ENCODE data around the gene SSRP1.
A peak's percentile ranks its signal among the peaks of the same experiment; 100 is the strongest.
"Not testable (repeated sequence)": the region's sequence is repeated elsewhere in the genome, so short reads cannot be mapped to it uniquely, and the experiment has no call there.

The SSRP1 gene

GRCh38 chr11:57359396-57359795 lies 23.7 kb upstream of the SSRP1 start:
- DNase-seq = no peak

DNA sequence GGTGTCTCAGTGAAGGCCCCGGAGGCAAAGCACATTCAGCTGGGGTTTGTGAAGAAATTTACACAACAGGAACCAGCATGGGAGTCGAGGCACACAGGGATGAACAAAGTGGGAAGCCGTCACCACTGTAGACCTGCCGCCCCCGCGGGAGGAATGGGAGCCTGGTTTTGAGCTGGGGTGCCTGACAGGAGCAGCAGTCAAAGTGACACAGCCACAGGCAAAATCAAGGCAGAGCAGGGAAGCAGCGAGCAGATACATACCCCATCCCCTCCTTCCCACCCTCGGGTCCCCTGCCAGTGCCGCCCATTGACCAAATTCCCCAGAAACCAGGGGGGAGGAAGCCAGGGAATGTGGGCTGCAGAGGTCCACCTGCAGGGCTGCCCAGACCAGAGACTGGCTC lies 23.3 kb upstream of the SSRP1 start:
- DNase-seq = no peak

GRCh38 chr11:57358543-57358961 lies 22.9 kb upstream of the SSRP1 start:
- no peak for DNase-seq

GRCh38 chr11:57357856-57358255 lies 22.2 kb upstream of the SSRP1 start:
- no peak for DNase-seq

DNA sequence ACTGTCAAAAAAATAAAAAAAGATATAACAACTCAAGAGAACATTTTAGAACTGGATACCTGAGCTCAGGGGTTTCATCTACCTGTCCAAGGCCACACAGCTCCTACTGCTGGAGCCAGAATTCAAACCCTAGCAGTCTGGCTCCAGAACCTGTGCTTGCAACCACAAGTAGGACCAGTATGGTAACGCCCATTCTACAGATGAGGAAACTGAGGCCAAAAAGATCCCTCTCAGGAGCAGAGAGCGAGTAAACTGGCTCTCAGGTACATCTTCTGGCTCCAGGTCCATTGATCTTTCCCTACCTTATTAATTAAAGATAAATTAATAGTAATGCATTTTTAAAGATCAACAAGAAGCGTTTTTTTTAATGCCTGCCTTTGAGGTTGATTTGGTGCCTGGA lies 21.6 kb upstream of the SSRP1 start:
- DNase-seq = no peak

DNA sequence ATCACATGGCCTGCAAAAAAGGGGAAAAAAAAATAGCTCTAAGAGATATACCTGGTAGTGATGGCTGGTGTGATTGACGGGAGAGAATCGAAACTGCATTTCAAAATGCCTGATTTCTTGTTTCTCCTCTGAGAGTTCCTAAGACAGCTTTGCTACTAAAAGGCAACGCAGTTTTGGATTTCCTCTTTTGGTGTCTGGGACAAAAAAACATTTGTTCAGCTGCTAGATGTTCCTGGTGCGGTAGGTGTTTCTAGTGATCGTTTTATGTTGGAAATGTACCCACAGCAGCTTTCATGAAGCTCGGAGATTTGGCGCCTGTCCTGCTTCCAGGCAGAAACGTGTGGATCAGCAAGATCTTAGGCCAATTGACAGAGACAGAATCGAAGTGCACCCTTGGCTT lies 20.6 kb upstream of the SSRP1 start:
- DNase-seq = no peak

- no peak for DNase-seq
These were observed 19.0 kb upstream of the SSRP1 start for GRCh38 chr11:57354699-57355098.

DNA sequence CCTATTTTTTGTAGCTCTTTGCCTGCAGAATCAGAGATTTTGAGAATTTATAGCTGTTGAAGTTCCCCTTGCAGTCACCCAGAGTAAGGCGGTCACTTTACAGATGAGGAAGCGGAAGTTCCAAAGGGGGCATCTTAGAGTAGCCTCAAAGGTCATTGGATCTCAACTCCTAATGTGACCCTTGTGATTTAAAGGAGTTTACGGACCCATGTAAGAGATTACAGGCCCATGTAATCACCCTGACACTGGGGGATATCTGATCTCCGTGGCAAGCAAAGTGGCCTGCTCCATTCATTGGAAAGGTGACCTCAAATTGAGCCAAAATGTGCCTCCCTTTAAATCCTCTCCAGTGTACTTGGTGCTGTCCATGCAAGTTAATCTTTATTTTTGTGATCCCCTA lies 18.2 kb upstream of the SSRP1 start:
- no peak for DNase-seq

DNA sequence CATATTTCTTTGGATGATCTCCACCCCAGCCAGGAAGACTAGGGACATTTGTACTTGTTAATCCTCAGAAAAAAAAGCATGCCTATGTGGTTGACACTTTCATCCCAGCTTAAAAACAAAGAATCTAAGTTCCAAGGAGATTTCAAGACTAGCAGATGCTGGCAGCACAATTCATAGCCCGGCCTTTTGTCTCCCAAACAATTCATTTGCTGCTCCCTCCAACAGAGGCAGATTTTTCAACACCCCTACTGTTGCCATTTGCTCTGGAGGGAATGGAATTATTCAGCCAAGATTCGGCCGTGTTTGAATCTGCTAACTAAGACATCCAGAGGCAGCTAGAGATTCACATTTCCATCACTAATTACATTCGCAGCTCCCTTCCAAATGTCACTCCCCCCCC lies 17.8 kb upstream of the SSRP1 start:
- no peak for DNase-seq

GRCh38 chr11:57353036-57353435 lies 17.3 kb upstream of the SSRP1 start:
- DNase-seq = no peak

DNA sequence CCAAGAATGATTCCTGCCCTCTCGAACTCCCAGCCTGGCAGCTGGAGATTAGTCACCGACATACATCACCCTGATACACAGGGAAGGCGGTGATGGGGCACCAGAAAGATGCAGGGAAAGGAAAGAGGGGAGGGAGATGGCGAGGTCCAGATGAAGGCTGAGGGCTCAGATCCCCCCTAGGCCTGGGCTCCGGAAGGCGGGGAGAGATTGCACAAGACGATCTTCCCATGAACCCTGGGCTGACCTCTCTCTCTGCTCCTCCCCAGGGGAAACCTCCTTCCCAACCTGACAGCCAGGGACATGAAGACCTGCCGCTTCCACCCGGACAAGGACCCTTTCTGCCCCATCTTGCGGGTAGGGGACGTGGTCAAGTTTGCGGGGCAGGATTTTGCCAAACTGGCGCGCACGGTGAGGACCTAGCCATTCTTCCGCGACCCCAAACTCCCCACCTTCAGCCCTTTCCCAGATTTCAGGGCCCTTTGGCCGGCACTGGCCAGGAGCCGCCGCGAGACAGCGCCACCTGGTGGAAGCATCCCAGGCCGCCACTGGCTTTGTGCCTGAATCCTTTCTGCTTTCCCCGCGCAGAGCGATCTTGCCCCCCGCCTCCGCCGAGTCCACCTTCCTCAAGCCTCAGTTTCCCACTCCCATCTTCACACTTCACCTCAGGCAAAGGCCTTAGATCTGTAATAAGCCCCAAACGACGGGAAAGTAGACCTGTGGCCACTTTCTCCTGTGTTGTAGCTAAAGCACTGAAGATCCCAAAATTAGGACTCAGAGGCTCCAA lies 14.0 kb upstream of the SSRP1 start:
- peak; percentile 49 for DNase-seq

DNA sequence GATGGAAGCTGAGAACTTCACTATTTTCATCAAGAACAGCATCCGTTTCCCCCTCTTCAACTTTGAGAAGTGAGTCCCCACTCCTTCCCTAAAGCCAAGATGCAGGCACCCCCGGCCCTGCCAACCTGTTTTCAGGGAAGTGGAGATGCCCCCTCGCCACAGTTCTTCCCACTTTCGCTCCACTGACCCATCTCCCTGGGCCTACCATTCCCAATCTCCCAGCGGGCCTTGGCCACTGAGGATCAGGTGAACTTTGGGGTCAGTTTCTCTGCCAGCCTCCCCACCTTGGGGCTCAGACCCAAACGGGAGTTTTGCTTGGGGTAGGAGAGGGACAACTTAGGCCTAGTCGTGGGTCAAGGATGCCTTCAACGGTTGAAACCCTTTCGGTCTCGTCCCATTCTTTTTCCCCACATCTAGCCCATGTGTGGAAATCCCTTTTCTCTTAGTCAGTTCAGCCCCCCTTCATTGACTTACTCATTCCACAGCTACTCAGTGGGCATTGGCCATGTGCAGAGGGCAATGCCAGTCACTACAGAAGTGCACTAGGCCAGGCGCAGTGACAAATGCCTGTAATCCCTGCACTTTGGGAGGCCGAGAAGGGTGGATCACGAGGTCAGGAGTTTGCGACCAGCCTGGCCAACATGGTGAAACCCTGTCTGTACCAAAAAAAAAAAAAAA lies 13.1 kb upstream of the SSRP1 start:
- DNase-seq = no peak

DNA sequence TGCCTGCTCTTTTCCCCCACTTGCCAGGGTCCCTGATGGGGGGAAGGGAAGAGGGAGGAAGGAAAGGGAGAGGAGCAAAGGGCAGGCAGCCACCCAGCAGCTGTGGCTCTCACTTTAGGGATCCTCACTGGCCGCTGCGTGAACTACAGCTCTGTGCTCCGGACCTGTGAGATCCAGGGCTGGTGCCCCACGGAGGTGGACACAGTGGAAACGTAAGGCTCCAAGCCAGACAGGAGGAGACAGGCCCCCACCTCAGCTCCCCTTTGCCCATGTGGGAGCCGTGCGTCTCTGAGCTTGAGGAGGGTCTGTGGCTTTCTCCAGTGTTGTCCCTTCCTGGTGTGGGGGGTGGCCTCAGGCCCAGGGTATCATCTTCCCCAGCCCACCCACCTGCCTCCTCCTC lies 12.4 kb upstream of the SSRP1 start:
- no peak for DNase-seq

DNA sequence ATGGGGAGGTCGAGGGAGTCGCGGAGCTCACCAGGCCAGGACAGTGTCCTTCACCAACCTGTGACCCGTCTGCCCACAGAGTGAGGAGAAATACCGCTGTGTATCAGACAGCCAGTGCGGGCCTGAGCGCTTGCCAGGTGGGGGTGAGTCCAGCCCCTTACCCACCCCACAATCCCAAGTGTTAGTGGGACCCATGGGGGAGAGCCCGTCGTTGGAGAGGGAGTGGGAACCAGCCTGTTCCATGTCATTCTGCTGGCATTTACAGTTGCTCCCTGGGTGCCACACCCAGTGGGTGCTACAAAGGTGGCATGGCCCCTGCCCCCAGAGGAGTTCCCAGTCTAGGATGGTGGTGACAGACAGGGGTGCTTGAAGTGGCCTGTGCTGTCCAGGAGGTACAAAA lies 11.6 kb upstream of the SSRP1 start:
- no peak for DNase-seq

DNA sequence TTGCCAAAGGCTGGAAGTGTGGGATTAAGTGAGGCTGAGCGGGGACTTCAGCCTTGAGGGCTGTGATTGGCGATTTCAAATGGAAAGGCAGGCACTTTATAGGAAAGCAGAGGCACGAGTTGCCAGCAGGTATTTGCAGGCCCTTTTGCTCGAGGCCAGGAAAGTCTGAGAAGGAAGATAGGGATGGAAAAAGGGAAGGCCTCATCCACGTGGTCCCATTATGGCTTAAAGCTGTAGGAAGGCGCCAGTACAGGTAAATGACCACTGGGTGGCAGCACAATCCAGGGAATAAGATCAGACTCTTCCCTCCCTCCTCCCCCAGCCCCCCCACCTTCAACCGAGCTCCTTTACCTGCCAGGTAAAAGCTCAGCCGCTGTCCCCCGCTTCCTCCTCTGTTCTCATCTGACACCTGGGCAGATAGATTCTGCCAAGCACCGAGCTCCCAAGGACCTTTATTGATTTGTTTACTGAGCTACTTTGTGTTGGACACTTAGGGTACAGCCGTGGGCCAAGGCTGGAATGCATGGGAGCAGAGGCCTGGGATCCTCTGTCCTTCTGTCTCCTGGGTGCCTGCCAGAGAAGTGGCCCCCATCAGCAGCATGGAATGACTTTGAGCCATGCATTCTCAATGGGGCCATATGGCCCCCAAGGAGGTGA lies 10.0 kb upstream of the SSRP1 start:
- peak; percentile 69 for DNase-seq

GRCh38 chr11:57344826-57345225 lies 9.1 kb upstream of the SSRP1 start:
- no peak for DNase-seq

DNA sequence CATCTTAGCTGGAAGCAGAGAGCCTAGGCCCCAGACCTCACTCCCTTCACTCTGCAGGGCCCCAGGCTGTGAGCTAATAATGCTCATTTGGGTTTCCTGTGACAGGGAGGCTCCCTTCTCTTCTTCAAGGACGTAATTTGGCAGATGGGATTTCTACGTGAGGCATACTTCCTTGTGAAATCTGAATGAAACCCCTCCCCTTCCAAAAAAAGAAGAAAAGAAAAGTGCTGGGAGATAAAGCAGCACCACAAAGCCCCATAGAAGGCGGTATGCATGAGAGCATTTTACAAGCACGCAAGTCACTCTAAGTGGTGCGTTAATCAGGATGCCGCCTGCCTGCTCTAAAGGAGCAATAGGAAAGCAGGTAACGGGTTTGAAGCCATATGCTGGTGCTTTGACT lies 8.1 kb upstream of the SSRP1 start:
- no peak for DNase-seq

DNA sequence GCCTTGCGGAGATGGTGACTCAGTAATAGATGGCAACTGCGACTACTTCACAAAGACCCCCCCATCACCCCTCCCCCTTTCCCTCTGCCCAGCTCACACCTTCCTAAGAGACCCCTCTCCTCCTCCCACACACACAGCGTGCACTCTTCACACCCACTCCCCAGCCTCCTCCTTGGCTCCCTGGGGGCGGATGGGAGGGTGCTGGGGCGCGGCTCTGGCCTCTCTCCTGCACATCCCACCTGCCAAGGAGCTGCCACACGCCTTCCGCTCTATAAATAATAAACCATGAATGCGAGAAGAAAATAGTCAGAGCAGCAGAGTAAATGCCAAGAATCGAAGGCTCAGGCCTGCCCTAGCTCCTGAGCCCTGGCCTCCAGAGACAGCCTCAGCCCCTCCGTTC lies 7.0 kb upstream of the SSRP1 start:
- no peak for DNase-seq

GRCh38 chr11:57341250-57341808 lies 5.6 kb upstream of the SSRP1 start:
- no peak for DNase-seq

GRCh38 chr11:57340039-57340615 lies 4.4 kb upstream of the SSRP1 start:
- no peak for DNase-seq

- no peak for DNase-seq
These were observed 3.6 kb upstream of the SSRP1 start for GRCh38 chr11:57339328-57339727.

DNA sequence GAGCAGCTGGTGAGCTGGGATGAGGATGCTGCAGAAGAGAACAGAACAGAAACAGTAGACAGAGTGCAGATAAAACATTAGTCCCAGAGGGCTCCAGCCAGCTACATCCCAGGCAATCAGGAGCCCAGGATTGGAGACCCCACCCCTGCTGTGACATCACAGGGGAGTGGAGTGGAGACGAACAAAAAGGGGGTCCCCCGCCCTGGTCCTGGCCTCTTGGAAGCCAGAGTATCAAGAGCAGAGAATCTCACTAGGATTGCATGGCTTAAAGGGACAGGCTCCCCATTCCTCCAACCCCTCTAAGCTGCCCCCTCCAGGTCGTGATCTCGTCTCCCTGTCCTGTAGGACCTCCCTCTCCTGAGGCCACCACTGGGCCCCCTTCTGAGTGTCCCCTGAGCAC lies 2.5 kb upstream of the SSRP1 start, which contains the start of gene P2RX3:
TSS of gene P2RX3 (plus strand) at position 211 of the 400 bp plus-strand sequence. CDS start 199 bp downstream, outside the sequence.
- DNase-seq = no peak

GRCh38 chr11:57336856-57337255 lies 1.2 kb upstream of the SSRP1 start:
- DNase-seq = not testable (repeated sequence)
